Activated T-cell treated with anti-CD3 and anti-CD28 coated beads for 48 hours (primary cell): ENCODE data around the gene LKAAEAR1.
"Not testable (repeated sequence)": the region's sequence is repeated elsewhere in the genome, so short reads cannot be mapped to it uniquely, and the experiment has no call there.

Experiments
- DNase-seq: peaks from one replicate; pipeline ENCODE4 v3.0.0-alpha.2; 2020; ENCODE audit warnings: low read depth

The LKAAEAR1 gene

GRCh38 chr20:64098471-64099013, 14.3 kb upstream of the LKAAEAR1 start:
- no peak for DNase-seq

- no peak for DNase-seq
Measured at GRCh38 chr20:64096535-64096934, 12.3 kb upstream of the LKAAEAR1 start.

- no peak for DNase-seq
Measured at GRCh38 chr20:64095927-64096326, 11.7 kb upstream of the LKAAEAR1 start.

GRCh38 chr20:64095455-64095854, 11.3 kb upstream of the LKAAEAR1 start:
- DNase-seq, result no peak

GRCh38 chr20:64093013-64093503, 8.9 kb upstream of the LKAAEAR1 start:
- DNase-seq, result no peak

- DNase-seq, result no peak
Measured at GRCh38 chr20:64092258-64093012, 8.2 kb upstream of the LKAAEAR1 start.

- DNase-seq, result no peak
Measured at GRCh38 chr20:64091770-64092169, 7.6 kb upstream of the LKAAEAR1 start.

GRCh38 chr20:64091340-64091739, 7.1 kb upstream of the LKAAEAR1 start:
- no peak for DNase-seq

GRCh38 chr20:64090165-64090564, 6.0 kb upstream of the LKAAEAR1 start:
- DNase-seq, result no peak

- DNase-seq, result not testable (repeated sequence)
Measured at GRCh38 chr20:64088586-64088985, 4.4 kb upstream of the LKAAEAR1 start.

- DNase-seq, result not testable (repeated sequence)
Measured at GRCh38 chr20:64087226-64087825, 3.1 kb upstream of the LKAAEAR1 start.

GRCh38 chr20:64086801-64087200, 2.6 kb upstream of the LKAAEAR1 start:
- DNase-seq, result no peak

GRCh38 chr20:64084685-64085152, 521 bp upstream of the LKAAEAR1 start:
- no peak for DNase-seq

GRCh38 chr20:64083378-64083803, 807 bp downstream of the LKAAEAR1 start:
- peak; percentile 76 for DNase-seq

GRCh38 chr20:64082820-64083377, 1.3 kb downstream of the LKAAEAR1 start:
- DNase-seq, result no peak

GRCh38 chr20:64082126-64082731, 2.0 kb downstream of the LKAAEAR1 start:
- no peak for DNase-seq

- no peak for DNase-seq
Measured at GRCh38 chr20:64081624-64081964, 2.6 kb downstream of the LKAAEAR1 start.

GRCh38 chr20:64080813-64081623, 3.2 kb downstream of the LKAAEAR1 start:
- no peak for DNase-seq

GRCh38 chr20:64080013-64080812, 4.0 kb downstream of the LKAAEAR1 start, which contains the start of gene OPRL1:
Gene OPRL1, plus strand, starts transcription at chr20:64080082. Its CDS starts 12,639 bp downstream, at chr20:64092721.
- DNase-seq, result no peak

- peak; percentile 74 for DNase-seq
Measured at GRCh38 chr20:64079273-64080012, 4.8 kb downstream of the LKAAEAR1 start, which contains the start of gene RGS19. Gene RGS19, minus strand, starts transcription at chr20:64079518. Its CDS starts 2,632 bp downstream, at chr20:64076886.
